Testis (tissue), 3 donors: Measurements from ENCODE around the gene ZNF486. TPM values are rescaled to one million over a fixed set of nuclear protein-coding genes. Genes with fewer than 3 reads are reported as not detected.

Source experiments
- DNase-seq: peaks from one replicate; pipeline ENCODE4 v3.0.0-alpha.2; 2019
- H3K27ac ChIP-seq, 2 donors: fragments of 200-600 bp; sonication (generic); one replicate each; pipeline ENCODE4 v1.5.1; 2019
- H3K27me3 ChIP-seq: fragments of 200-600 bp; sonication (generic); one replicate; pipeline ENCODE4 v1.5.1; 2019
- H3K36me3 ChIP-seq: fragments of 200-600 bp; sonication (generic); one replicate; pipeline ENCODE4 v1.5.1; 2017; ENCODE audit warnings: low read depth; ENCODE audit errors: missing control alignments
- H3K4me1 ChIP-seq: fragments of 200-600 bp; sonication (generic); one replicate; pipeline ENCODE4 v1.5.1; 2019
- H3K4me3 ChIP-seq, 2 donors: fragments of 200-600 bp; sonication (generic); one replicate each; pipeline ENCODE4 v1.5.1; 2017 to 2019
- H3K9me3 ChIP-seq: fragments of 200-600 bp; sonication (generic); one replicate; pipeline ENCODE4 v1.5.1; 2017
- CTCF ChIP-seq, 3 experiments: fragments of 450-650 bp in 2 of 3; fragments of 200-600 bp in 1 of 3; sonication (generic) in 1 of 3; IDR thresholded peaks; one replicate each; pipeline ENCODE4 v1.5.1; 2016 to 2019; ENCODE audit warnings: antibody characterized with exemption in 3 of 3, mild to moderate bottlenecking in 2 of 3, moderate library complexity in 1 of 3
- POLR2A ChIP-seq: fragments of 450-650 bp; IDR thresholded peaks from one replicate; pipeline ENCODE4 v1.6.1; 2017; ENCODE audit warnings: antibody characterized with exemption, mild to moderate bottlenecking, moderate library complexity
- WGBS, 2 donors: methylation state at CpG; one replicate each; pipeline ENCODE4 v1.1.5; 2018; 5-methylcytosine and 5-hydroxymethylcytosine counted together
- intact Hi-C: fragments of 100-400 bp; cut with DNase I; formaldehyde crosslinking; loops from one replicate; pipeline ENCODE4 v1.15.1; 2023; ENCODE audit warnings: low total_unique reads
- polyA plus RNA-seq: library from polyadenylated mRNA; stranded (reverse); fragments of 350-450 nt; fragmentation: Illumina TruSeq; extraction: RNeasy Lipid Tissue Mini Kit (QIAGEN cat#74804); gene quantifications from one replicate; pipeline ENCODE4 v1.2.3, GENCODE V29; 2014; ENCODE audit warnings: low read depth, low replicate concordance; ENCODE audit not compliant: insufficient read depth
- total RNA-seq, 2 donors: library from RNA; depleted of rRNA; stranded (reverse); fragments of >200 nt; gene quantifications; one replicate each; pipeline ENCODE4 v1.2.3, GENCODE V29; 2016

The ZNF486 gene
- total and polyA plus RNA-seq, 3 donors from 2014 or later = 2.6 to 5.1 (median 3.7) TPM

GRCh38 chr19:20153281-20153680 is 13.7 kb upstream of the ZNF486 start:
- H3K27ac ChIP-seq = no peak overlapping the region
- no peak overlapping the region for H3K4me3 ChIP-seq
- H3K9me3 ChIP-seq = no peaks in the 10 kb centered on the region
- WGBS, 2 donors = 89 to 95% methylated on average over 4 of the region's 4 CpGs
- DNase-seq = no peak
- no peaks in the 10 kb centered on the region for H3K36me3 ChIP-seq
- H3K4me1 ChIP-seq = no peaks in the 10 kb centered on the region
- no peak for TF ChIP-seq POLR2A
- no peak for TF ChIP-seq CTCF (IDR thresholded peaks at IDR 0.05)
- H3K27me3 ChIP-seq = no peaks in the 10 kb centered on the region
- intact Hi-C loops = no loop called here

- Histone ChIP-seq H3K27ac (no peak overlapping the region), H3K4me1 (no peaks in the 10 kb centered on the region), H3K4me3 (no peak overlapping the region), H3K9me3 (no peaks in the 10 kb centered on the region), H3K36me3 (no peaks in the 10 kb centered on the region), H3K27me3 (no peaks in the 10 kb centered on the region)
- intact Hi-C loops = no loop called here
- TF ChIP-seq POLR2A (no peak), CTCF (IDR thresholded peaks at IDR 0.05) (no peak)
- no peak for DNase-seq
- 80 to 81% methylated on average over 4 of the region's 4 CpGs for WGBS, 2 donors
Observed at GRCh38 chr19:20154636-20155035, 12.4 kb upstream of the ZNF486 start.

- no peak for DNase-seq
- intact Hi-C loops = no loop called here
- no peaks in the 10 kb centered on the region for H3K9me3 ChIP-seq
- H3K4me1 ChIP-seq = peaks cover 2% of the 10 kb centered on the region
- no peaks in the 10 kb centered on the region for H3K36me3 ChIP-seq
- TF ChIP-seq POLR2A (no peak), CTCF (IDR thresholded peaks at IDR 0.05) (no peak)
- 93 to 94% methylated on average over 3 of the region's 3 CpGs for WGBS, 2 donors
- H3K27ac ChIP-seq = no peak overlapping the region
- H3K4me3 ChIP-seq = no peak overlapping the region
- no peaks in the 10 kb centered on the region for H3K27me3 ChIP-seq
Observed at GRCh38 chr19:20162821-20163220, 4.2 kb upstream of the ZNF486 start.

DNA sequence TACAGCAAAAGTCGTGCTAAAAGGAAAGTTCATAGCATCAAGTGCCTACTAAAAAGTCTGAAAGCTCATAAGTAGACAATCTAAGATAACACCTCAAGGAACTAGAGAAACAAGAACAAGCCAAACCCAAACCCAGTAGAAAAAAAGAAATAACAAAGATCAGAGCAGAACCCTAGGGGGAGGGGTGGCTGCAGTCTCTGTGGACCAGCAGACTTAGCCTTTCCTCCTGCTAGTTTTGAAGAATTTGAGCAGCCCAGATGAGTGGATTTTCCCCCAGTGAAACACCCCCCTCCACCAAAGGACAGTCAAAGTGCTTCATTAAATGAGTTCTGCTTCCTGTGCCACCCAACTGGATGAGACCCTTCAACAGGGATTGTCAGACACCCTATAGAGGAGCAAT is 2.6 kb upstream of the ZNF486 start:
- Histone ChIP-seq H3K4me1 (peaks cover 4% of the 10 kb centered on the region), H3K27me3 (no peaks in the 10 kb centered on the region), H3K9me3 (no peaks in the 10 kb centered on the region), H3K4me3 (no peak overlapping the region), H3K36me3 (no peaks in the 10 kb centered on the region), H3K27ac (no peak overlapping the region)
- WGBS, 2 donors = 88 to 92% methylated on average over 1 of the region's 1 CpG
- TF ChIP-seq POLR2A (no peak), CTCF (IDR thresholded peaks at IDR 0.05) (no peak)
- no peak for DNase-seq
- intact Hi-C loops = no loop called here

- DNase-seq = no peak
- 81 to 92% methylated on average over 7 of the region's 7 CpGs for WGBS, 2 donors
- H3K36me3 ChIP-seq = no peaks in the 10 kb centered on the region
- no peak for TF ChIP-seq CTCF (IDR thresholded peaks at IDR 0.05)
- no peak for TF ChIP-seq POLR2A
- intact Hi-C loops = no loop called here
- no peaks in the 10 kb centered on the region for H3K27me3 ChIP-seq
- H3K4me1 ChIP-seq = peaks cover 4% of the 10 kb centered on the region
- H3K9me3 ChIP-seq = no peaks in the 10 kb centered on the region
- no peak overlapping the region for H3K27ac ChIP-seq
- no peak overlapping the region for H3K4me3 ChIP-seq
Observed at GRCh38 chr19:20165971-20166592, 932 bp upstream of the ZNF486 start.
